ENCODE data around the gene NUSAP1. TPM values are rescaled to one million over a fixed set of nuclear protein-coding genes. Genes with fewer than 3 reads are reported as not detected.

NUSAP1 gene
- total RNA-seq, 1 donor from 2014 or later: 52.5 TPM

DNA sequence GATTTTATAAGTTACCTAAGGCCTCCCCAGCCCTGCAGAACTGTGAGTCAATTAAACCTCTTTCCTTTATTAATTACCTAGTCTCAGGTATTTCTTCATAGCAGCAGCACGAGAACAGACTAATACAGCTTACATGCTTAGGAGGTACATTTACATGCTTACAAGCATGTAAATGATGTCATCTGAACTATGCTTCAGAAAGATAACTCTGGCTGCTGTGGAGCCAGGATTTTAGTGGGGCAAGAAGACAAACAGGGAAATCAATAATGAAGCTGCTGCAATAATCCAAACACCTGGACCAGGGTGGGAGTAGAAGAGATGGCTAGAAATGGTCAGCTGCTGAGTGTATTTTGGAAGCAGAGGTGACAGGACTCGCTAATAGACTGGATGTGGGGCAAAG lies 60.0 kb downstream of the NUSAP1 start:
- H3K27me3 Mint-ChIP-seq (ENCODE audit: low read depth): no peaks in the 10 kb centered on the region
- no peak overlapping the region for H3K27ac Mint-ChIP-seq
- H3K4me1 Mint-ChIP-seq: no peaks in the 10 kb centered on the region
- TF ChIP-seq, protein P1, sequence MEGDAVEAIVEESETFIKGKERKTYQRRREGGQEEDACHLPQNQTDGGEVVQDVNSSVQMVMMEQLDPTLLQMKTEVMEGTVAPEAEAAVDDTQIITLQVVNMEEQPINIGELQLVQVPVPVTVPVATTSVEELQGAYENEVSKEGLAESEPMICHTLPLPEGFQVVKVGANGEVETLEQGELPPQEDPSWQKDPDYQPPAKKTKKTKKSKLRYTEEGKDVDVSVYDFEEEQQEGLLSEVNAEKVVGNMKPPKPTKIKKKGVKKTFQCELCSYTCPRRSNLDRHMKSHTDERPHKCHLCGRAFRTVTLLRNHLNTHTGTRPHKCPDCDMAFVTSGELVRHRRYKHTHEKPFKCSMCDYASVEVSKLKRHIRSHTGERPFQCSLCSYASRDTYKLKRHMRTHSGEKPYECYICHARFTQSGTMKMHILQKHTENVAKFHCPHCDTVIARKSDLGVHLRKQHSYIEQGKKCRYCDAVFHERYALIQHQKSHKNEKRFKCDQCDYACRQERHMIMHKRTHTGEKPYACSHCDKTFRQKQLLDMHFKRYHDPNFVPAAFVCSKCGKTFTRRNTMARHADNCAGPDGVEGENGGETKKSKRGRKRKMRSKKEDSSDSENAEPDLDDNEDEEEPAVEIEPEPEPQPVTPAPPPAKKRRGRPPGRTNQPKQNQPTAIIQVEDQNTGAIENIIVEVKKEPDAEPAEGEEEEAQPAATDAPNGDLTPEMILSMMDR (IDR thresholded peaks at IDR 0.05; ENCODE audit: unreplicated experiment): no peak
- H3K36me3 Mint-ChIP-seq: peaks cover 25% of the 10 kb centered on the region
- H3K9me3 Mint-ChIP-seq: no peaks in the 10 kb centered on the region
- no peak overlapping the region for H3K4me3 Mint-ChIP-seq
- DNase-seq (ENCODE audit: low spot score in 2 of 2, unreplicated experiment in 2 of 2): no peak

DNA sequence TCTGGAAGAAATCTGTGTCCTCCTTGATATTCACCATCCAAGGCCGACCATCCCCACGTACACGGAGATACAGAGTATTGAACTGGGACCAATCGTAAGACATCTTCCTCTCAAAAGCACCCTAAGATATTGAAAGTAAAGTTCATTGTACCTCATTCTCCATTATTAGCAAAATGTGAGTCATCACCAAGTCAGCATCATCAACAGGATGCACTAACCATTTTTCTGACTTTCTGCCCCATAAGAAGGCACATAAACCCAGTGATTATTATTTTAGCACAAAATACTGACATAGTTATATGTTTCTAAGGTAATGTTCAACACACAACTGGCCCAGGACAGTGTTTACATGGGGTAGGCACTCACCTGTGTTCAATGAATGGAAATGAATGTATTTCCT lies 62.2 kb downstream of the NUSAP1 start:
- Mint-ChIP-seq H3K4me3 (no peak overlapping the region), H3K36me3 (peaks cover 20% of the 10 kb centered on the region), H3K27me3 (ENCODE audit: low read depth) (no peaks in the 10 kb centered on the region), H3K9me3 (no peaks in the 10 kb centered on the region), H3K27ac (no peak overlapping the region), H3K4me1 (no peaks in the 10 kb centered on the region)
- DNase-seq (ENCODE audit: low spot score in 2 of 2, unreplicated experiment in 2 of 2): no peak
- TF ChIP-seq, protein P1 (IDR thresholded peaks at IDR 0.05; ENCODE audit: unreplicated experiment): no peak

DNA sequence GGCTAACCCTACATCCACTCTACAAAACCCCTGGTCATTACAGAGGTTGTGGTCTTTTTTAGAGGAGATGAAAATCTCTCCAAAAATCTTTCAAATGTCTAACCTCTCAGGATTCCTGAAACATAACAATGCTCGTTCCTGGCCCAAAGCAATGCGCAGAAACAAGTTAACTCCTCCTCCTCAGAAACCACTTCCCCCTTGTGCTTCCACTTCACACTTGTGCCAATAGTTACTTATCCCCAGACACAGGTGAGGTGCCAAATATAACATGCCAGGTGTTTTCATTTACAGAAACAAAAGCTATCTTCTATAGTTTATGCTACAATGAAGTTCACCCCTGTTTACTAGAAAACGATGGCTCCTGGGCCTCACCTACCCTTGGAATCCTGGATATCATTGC lies 63.4 kb downstream of the NUSAP1 start:
- H3K27ac Mint-ChIP-seq: no peak overlapping the region
- no peak overlapping the region for H3K4me3 Mint-ChIP-seq
- peaks cover 22% of the 10 kb centered on the region for H3K36me3 Mint-ChIP-seq
- no peaks in the 10 kb centered on the region for H3K27me3 Mint-ChIP-seq (ENCODE audit: low read depth)
- H3K9me3 Mint-ChIP-seq: no peaks in the 10 kb centered on the region
- H3K4me1 Mint-ChIP-seq: no peaks in the 10 kb centered on the region
- TF ChIP-seq, protein P1 (IDR thresholded peaks at IDR 0.05; ENCODE audit: unreplicated experiment): no peak
- DNase-seq (ENCODE audit: low spot score in 2 of 2, unreplicated experiment in 2 of 2): no peak

DNA sequence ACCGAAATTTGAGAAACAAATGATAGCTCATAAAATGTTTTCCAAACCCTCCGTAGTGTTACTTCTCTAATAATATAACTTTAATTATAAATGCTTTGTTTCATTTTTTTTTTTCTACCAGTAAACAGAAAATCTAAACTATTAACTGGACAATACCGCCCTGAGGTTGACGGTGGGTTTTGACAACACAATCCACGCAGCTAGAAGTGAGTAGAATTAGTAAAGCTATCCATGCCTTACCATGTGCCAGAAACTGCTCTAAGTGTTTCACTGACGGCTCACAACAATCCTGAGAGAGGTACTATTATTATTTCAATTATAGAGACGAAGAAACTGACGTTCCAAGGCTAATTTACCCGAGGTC lies 69.2 kb downstream of the NUSAP1 start:
- peak overlapping the region; percentile 87 for H3K4me3 Mint-ChIP-seq
- H3K36me3 Mint-ChIP-seq: peaks cover 2% of the 10 kb centered on the region
- TF ChIP-seq, protein P1 (IDR thresholded peaks at IDR 0.05; ENCODE audit: unreplicated experiment): no peak
- no peaks in the 10 kb centered on the region for H3K9me3 Mint-ChIP-seq
- no peak for DNase-seq (ENCODE audit: low spot score in 2 of 2, unreplicated experiment in 2 of 2)
- peaks cover 6% of the 10 kb centered on the region for H3K4me1 Mint-ChIP-seq
- no peaks in the 10 kb centered on the region for H3K27me3 Mint-ChIP-seq (ENCODE audit: low read depth)
- H3K27ac Mint-ChIP-seq: peak overlapping the region; percentile 95

DNA sequence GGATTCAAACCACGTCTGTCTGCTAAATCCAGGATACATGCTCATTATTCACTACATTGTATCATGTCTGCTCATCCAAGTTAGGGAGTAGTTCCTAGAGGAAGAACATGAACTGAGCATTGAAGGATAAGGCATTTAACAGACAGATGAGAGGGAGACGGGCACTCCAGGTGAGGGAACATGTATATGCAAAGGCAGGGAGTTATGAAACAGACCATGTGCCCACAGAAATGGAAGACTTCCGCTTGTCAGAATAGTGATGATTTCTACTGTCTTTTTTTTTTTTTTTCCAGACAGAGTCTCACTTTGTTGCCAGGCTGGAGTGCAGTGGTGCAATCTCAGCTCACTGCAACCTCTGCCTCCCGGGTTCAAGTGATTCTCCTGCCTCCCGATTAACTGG lies 74.7 kb downstream of the NUSAP1 start:
- H3K4me1 Mint-ChIP-seq: peaks cover 6% of the 10 kb centered on the region
- H3K36me3 Mint-ChIP-seq: no peaks in the 10 kb centered on the region
- no peaks in the 10 kb centered on the region for H3K27me3 Mint-ChIP-seq (ENCODE audit: low read depth)
- TF ChIP-seq, protein P1 (IDR thresholded peaks at IDR 0.05; ENCODE audit: unreplicated experiment): no peak
- no peaks in the 10 kb centered on the region for H3K9me3 Mint-ChIP-seq
- no peak overlapping the region for H3K4me3 Mint-ChIP-seq
- no peak overlapping the region for H3K27ac Mint-ChIP-seq
- no peak for DNase-seq (ENCODE audit: low spot score in 2 of 2, unreplicated experiment in 2 of 2)

DNA sequence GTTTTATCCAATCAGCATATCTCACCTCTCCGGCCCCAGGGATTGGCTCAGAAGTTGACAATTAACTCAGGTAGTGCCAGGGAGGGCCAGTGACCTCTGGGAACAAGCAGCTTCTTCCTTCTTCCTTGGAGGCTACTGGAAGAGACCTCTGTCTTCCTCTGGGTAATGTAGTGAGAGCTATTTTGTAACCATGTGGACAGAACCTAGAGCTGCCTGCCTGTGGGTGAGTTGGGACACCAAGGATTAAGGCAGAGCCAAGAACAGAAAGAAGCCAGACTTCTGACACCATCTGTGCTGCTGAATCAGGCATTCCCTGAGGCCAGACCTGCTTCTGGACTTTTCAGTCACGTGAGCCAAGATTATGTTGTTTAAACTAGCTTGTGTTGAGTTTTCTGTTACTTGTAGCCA lies 75.6 kb downstream of the NUSAP1 start:
- DNase-seq (ENCODE audit: low spot score in 2 of 2, unreplicated experiment in 2 of 2): no peak
- no peak overlapping the region for H3K4me3 Mint-ChIP-seq
- no peak overlapping the region for H3K27ac Mint-ChIP-seq
- H3K4me1 Mint-ChIP-seq: peaks cover 4% of the 10 kb centered on the region
- TF ChIP-seq, protein P1 (IDR thresholded peaks at IDR 0.05; ENCODE audit: unreplicated experiment): no peak
- H3K36me3 Mint-ChIP-seq: no peaks in the 10 kb centered on the region
- H3K9me3 Mint-ChIP-seq: no peaks in the 10 kb centered on the region
- H3K27me3 Mint-ChIP-seq (ENCODE audit: low read depth): no peaks in the 10 kb centered on the region

Data from mesothelial cell of epicardium (in vitro differentiated cells).